GM19463 (cell line): Measurements from ENCODE around the gene CACNA1B.
"Not testable (repeated sequence)": the region's sequence is repeated elsewhere in the genome, so short reads cannot be mapped to it uniquely, and the experiment has no call there.

ENCODE experiments used
- ATAC-seq: cut with Tn5 transposase; IDR thresholded peaks from one replicate; pipeline ENCODE4 v1.9.1; 2021; ENCODE audit warnings: mild to moderate bottlenecking, moderate library complexity; ENCODE audit not compliant: unreplicated experiment

Gene CACNA1B

DNA sequence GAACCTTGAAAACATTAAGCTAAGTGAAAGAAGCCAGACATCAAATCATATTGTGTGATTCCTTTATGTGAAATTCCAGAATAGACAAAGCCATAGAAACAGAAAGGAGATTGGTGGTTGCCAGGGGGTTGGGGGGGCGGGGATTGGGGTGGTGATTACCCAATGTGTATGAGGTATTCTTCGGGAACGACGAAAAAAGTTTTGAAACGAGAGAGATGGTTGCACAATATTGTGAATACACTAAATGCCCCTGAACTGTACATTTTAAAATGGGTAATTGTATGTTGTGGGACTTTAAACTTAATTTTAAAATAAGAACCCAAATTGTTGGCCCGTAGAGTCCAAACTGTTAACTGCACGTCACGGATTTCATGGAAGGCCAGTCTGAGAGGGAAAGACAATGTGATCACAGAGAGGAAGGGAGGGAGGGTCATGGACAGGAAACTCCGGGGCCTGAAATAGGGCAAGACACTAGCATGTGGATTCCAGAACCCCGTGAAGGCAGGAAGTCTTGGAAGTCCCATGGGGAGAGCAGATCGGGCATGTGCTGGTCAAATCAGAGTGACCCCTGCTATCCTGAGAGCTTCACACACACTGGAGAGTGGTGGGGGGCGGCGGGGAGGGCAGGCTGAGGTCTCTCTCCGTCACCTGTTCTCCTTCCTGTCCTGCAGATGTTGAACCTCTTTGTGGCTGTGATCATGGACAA lies 218.4 kb downstream of the CACNA1B start:
- ATAC-seq = no peak

GRCh38 chr9:138096519-138096845 lies 218.9 kb downstream of the CACNA1B start:
- no peak for ATAC-seq

DNA sequence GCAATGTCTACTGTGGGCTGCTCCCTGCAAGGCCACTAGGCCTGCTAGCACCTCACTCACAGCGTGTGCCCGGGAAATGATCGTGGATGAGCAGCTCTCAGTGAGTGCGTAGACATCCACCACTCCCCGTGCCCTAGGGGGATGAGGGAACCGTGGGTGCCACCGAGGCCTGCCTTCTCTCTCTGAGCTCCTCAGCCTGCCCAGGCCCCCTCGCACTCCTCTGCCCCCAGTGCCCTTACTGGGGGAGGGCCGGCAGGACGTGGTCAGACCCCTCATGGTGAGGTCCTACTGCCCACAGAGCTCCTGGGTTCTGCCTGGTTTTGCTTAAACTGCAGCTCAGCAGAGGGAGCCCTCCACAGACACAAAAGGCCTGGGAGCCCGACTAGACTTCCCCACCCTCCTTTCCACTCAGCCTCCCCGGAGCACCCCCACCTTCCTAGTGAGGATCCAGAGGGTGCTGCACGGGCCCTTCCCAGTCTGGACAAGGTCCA lies 220.0 kb downstream of the CACNA1B start:
- ATAC-seq = no peak

DNA sequence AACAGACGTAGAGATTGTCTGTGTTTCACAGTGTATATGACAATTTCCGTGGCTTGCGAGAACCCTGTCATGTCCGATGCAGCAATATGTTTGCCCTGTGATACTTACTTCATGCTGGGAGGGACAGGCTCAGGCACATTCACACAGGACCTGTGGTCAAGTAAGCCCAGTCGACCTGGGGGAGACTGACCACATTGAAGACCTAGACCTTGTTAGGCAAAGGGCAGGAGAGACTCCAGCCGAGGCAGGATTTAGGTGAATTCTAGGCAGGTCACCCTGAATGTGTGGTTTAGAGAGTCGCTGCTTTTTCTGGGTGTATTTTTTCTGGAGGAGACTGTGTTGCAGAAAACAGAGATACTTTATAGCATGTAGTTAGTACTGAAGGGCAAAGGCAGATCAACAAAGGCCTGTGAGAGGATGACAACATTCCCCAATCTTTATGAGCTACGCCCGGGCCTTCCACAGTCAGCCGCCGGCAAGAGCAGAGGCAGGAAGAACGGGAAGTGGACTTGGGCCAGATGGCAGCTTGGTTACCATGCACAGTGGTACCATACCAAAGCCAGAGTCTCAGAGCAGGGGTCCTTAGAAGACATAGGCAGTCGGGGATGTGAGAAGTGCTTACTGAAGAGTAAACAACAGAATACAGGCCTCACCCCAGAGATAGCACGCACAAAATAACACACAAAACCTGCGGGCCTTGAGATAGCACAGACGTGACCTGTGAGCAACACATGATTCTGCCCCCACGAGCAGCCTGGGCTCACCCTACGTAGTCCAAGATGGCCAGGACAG lies 220.7 kb downstream of the CACNA1B start:
- no peak for ATAC-seq

DNA sequence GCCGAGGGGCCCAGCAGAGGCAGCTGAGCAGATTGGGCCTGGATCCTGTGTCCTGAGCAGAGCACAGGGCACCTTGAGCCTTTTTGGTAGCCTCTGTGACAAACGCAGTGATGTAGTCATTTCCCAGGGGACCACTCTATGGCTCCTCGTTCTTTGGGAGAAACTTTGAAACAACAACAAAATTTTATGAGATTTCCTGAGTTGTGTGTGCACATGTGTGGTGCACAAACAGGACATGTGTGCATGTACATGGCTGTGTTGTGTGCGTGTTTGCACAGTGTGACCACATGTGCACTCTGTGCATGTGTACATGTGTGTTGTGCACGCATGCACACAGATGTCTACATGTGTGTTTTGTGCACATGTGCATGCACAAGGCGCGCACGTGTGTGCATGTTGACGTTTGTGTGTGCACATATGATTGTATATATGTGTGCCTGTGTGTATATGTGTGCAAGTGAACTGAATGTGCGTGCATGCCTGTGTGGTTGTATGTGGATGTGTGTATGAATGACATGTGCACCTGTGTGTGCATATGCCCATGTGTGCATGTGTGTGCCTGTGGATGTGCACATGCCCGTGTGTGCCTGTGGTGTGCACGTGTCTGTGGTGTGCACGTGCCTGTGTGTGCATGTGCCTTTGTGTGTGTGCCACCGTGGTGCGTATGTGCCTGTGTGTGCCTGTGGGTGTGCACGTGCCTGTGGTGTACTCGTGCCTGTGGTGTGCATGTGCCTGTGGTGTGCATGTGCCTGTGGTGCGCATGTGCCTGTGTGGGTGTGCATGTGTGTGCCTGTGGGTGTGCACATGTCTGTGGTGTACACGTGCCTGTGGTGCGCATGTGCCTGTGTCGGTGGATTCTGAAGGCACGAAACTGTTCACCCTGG lies 221.6 kb downstream of the CACNA1B start:
- ATAC-seq = no peak

GRCh38 chr9:138099803-138100598 lies 222.4 kb downstream of the CACNA1B start:
- ATAC-seq = no peak

GRCh38 chr9:138100711-138101350 lies 223.2 kb downstream of the CACNA1B start:
- ATAC-seq = no peak

- ATAC-seq = no peak
Observed at GRCh38 chr9:138101444-138102234, 224.1 kb downstream of the CACNA1B start.

DNA sequence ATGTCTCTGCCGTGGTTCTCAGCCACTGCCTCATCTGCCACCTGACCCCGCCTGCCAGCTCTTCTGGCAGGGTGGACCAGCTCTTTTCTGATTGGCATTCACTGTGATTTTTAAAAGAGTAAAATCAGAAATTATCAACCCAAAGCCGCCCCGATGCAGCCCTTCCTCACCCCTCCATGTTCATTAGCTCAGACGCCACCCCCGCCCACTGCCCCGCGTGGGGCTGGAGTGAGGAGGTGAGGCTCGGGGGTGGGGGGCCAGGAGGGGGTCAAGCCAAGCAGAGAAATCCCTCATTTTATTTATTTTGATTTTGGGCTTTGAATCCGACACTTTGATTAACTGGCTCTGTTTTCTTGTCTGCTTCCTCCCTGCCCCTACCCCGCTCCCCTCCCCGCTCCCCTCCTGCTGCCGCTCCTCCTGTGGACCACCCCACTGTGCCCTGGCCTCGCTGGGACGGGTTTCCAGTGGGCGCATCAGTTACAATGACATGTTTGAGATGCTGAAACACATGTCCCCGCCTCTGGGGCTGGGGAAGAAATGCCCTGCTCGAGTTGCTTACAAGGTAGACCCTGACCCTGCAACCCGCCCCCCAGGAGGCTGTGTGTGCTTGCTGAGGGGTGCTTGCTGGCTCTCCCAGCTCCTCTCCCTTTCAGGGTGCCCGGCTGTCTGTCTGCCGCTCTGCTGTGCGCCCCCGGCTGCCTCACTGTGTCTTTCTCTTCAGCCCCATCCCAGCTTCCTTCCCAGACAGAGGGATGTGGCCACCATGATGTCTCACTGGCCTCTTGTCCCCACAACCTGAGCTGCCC lies 224.9 kb downstream of the CACNA1B start:
- no peak for ATAC-seq

GRCh38 chr9:138103111-138103848 lies 225.7 kb downstream of the CACNA1B start:
- ATAC-seq = no peak

DNA sequence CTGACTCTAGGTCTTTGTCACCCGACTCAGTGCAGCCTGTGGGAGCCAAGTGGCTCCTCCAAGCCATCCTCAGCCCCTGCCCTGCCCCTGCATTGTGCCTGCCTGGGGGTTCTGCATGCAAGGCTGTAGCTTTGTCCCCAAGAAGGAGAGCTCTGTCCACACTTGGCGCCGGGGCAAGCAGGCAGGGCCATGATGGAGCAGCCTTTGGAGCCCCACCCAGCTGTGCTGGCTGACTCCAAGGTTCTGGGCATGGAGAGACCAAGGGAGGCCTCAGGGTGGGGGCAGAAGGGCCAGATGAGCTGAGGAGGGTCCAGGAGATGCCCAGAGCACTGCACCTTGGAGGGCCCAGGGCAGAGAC lies 226.2 kb downstream of the CACNA1B start:
- ATAC-seq = no peak

- ATAC-seq = no peak
Observed at GRCh38 chr9:138104251-138105122, 226.9 kb downstream of the CACNA1B start.

- no peak for ATAC-seq
Observed at GRCh38 chr9:138105123-138105415, 227.5 kb downstream of the CACNA1B start.

DNA sequence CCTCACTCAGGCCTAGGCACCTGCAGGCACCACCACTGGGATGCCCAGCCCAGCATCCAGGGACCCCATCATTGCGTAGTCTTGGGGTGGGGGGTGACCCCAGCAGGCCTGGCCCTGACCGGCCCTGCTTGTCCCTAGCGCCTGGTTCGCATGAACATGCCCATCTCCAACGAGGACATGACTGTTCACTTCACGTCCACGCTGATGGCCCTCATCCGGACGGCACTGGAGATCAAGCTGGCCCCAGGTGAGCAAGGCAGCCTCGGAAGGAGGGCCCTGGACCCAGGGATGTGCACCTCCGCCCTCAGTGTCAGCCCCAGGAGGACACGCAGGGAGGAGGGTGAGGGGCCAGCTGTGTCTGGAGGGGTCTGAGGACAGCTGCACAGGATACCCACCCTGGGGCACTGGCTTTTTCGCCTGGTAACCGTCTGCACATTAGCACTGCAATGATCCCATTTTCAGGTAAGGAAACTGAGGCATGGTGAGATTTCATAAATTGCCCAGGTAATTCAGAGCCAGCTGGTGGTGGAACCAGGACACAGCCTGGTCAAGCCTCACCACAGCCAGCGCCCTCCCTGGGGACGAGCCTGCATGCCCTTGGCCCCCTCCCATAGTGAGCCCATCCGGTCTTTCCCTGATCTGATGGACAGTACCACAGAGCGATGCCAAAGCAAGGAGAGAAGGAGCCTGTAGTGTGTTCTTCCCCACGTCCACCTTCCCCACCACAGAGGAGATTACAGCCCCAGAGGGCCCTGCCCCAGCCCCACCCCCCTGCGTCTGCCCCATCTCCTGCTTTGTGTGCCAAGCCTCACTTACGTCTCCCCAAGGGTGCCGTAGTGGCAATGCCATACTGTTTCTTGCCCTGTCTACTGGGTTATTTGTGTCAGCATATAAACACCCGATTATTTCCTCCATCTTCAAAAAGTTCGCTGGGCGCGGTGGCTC lies 228.3 kb downstream of the CACNA1B start:
- ATAC-seq = no peak

DNA sequence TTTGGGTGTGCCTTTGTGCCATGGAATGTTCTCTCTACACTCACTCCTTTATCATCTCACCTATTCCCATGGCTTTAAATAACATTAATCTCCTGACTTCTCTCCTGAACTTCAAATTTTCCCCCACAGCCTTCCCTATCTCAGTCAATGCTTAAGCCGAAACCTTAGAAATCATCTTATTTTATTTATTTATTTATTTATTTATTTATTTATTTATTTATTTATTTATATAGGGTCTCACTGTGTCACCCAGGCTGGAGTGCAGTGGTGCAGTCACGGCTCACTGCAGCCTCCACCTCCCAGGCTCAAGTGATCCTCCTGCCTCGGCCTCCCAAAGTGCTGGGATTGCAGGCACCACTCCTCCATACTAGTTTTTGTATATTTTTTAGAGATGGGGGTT lies 229.5 kb downstream of the CACNA1B start:
- ATAC-seq = not testable (repeated sequence)

- ATAC-seq = no peak
Observed at GRCh38 chr9:138111607-138112006, 234.0 kb downstream of the CACNA1B start.
